ENCODE measurements around the gene XRCC1. TPM values are rescaled to one million over a fixed set of nuclear protein-coding genes. Genes with fewer than 3 reads are reported as not detected.

The XRCC1 gene
- total and polyA plus RNA-seq, 2 of the 8 experiments (the other 6 are each of a cell fraction or from before 2014, with no cell fraction given) = 42.5 to 44.4 TPM

DNA sequence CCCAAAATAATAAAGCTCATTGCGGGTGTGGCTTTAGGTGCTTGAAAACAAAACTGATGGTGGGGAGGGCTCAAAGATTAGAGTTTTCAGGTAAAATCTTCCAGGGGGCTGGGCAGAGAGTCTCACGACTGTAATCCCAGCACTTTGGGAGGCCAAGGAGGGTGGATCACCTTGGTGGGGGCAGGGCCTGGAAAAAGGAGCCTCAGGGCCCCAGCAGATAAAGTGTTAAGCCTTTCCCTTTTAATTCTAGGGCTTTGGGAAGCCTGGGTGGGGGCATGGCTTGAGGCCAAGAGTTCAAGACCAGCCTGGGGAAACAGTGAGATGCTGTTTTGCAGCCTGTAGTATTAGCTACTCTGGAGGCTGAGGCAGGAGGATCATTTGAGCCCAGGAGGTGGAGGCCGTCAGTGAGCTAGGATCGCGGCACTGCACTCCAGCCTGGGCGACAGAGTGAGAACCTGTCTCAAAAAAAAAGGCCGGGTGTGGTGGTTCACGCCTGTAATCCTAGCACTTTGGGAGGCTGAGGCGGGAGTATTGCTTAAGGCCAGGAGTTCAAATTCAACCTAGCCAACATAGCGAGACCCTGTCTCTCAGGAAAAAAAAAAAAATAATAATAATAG is 18.9 kb upstream of the XRCC1 start (continued):
- TF ChIP-seq KDM5A (IDR thresholded peaks at IDR 0.05; ENCODE audit: low read length) (no peak), HDAC2 (IDR thresholded peaks at IDR 0.05; ENCODE audit: borderline replicate concordance in 1 of 2, low read depth in 2 of 2, low read length in 2 of 2) (no peak)
- TF ChIP-seq, protein P1, sequence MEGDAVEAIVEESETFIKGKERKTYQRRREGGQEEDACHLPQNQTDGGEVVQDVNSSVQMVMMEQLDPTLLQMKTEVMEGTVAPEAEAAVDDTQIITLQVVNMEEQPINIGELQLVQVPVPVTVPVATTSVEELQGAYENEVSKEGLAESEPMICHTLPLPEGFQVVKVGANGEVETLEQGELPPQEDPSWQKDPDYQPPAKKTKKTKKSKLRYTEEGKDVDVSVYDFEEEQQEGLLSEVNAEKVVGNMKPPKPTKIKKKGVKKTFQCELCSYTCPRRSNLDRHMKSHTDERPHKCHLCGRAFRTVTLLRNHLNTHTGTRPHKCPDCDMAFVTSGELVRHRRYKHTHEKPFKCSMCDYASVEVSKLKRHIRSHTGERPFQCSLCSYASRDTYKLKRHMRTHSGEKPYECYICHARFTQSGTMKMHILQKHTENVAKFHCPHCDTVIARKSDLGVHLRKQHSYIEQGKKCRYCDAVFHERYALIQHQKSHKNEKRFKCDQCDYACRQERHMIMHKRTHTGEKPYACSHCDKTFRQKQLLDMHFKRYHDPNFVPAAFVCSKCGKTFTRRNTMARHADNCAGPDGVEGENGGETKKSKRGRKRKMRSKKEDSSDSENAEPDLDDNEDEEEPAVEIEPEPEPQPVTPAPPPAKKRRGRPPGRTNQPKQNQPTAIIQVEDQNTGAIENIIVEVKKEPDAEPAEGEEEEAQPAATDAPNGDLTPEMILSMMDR (IDR thresholded peaks at IDR 0.05; ENCODE audit: control extremely low read depth in 1 of 3, insufficient read depth in 1 of 3, low read depth in 1 of 3, low read length in 3 of 3) = no peak
